ENCODE results near the gene TNK2.
A peak's percentile ranks its signal among the peaks of the same experiment; 100 is the strongest.

The TNK2 gene

DNA sequence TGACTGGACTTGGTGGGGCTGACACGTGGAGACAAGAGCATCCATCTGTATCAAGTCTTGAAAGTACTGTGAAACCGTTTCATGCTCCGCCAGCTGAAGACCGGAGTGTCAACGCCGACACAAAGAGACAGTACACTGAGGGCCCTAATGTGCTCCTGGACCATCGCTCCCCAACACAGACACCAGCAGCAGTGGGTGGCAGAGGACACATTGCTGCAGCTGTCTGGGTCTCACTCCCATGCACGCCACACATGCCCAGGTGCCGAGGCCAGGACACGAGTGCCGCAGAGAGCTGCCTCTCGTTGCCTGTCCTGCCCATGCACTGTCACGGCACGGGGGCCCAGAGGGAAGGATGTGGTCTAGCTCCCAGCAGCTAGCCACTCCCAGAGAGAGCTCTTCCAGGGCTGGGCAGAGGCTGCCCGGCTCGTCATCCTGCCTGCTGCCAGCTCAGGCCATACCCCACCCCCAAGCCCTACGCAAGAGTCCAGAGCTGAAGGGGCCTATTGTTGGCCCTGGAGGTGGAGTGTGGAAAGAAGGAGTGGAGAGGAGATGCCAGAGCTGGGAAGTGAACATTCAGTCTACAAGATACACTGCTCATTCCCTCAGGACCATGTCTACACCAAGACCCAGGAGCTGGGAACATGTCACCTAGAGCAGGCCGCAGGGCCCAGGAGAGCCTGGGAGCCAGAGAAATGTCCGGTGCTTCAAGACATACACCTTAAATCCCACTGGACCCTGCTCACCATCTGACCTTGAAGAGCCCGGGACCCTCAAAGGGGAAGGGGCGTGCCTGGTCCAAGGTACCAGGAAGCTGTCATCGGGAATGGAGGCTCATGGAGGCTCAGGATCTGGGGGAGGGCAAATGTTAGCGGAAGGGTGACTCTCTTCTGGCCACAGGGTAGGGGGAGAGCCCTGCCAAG, 7.7 kb downstream of the TNK2 start:
- TF ChIP-seq CTCF (conservative IDR thresholded peaks at IDR 0.05), result no peak

DNA sequence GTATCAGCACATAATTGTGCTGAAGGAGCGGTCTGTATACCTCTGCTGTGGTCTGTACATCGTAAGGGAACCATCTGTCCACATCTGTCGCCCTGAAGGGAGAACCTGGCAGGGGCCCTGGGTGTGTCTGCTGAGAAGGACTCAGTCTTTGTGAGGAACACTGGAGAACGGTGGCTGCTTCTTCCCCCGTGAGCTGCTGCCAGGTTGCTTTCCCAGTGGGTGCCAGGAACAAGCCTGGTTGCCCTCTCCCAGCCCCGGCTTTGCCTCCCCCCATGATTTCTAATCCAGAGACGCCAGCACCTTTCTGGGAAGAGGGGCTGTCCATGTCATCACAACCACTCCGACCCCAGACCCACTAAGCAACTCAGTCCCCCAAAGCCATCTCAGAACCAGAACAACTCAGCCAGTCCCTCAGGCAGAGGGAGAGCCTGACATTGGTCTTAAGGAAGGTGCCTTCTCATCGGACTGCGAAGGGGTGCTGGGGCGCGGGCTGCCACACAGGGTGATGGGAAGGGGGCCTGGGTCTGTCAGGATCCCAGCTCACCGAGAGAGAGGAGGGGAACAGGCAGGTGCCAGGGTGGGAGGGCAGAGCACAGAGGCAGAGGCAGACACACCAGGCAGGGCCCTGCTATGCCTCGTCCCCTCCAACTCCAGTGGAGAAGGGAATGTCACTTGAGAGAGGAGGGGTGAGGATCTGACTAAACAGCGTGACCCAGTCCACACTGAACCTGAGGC, 8.5 kb downstream of the TNK2 start:
- H3K27ac ChIP-seq, result peak overlapping the region; percentile 89; the same call in 1 of the 2 replicates
- no peak for TF ChIP-seq CTCF (conservative IDR thresholded peaks at IDR 0.05)

More for the DNA sequence above, 7.7 kb downstream of the TNK2 start:
- H3K27ac ChIP-seq, result no peak overlapping the region

GRCh38 chr3:195897853-195898415, 10.4 kb downstream of the TNK2 start:
- TF ChIP-seq CTCF (conservative IDR thresholded peaks at IDR 0.05), result no peak
- peak overlapping the region; percentile 89 for H3K27ac ChIP-seq

DNA sequence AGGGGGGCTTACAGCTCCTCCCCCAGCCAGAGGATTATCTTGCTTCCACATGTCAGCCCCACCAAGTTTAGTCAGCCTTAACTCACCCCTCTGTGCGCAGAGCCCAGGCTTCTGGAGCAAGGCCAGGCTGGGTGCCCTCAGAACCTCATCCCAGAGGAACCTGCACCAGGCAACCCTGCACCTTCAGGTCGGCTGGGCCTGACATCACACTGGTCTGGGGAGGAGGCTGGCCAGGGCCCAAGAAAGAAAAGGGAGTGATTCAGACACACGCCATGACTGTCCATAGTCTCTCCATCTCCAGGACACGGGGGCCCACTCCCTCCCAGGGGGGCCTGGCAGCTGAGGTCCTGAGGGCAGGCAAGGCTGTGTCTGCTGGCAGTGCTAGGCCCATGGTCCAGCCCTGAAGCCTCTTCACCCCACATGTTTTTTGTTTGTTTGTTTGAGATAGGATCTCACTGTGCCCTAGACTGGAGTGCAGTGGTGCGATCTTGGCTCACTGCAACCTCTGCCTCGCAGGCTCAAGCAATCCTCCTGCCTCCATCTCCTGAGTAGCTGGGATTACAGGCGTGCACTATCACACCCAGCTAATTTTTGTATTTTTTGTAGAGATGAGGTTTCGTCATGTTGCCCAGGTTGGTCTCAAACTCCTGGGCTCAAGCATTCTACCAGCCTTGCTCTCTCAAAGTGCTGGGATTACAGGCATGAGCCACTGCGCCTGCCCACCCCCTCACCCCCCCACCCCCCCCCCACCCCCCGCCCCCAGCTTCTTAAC, 11.1 kb downstream of the TNK2 start:
- H3K27ac ChIP-seq, result peak overlapping the region; percentile 89
- TF ChIP-seq CTCF (conservative IDR thresholded peaks at IDR 0.05), result no peak

- H3K27ac ChIP-seq, result peak overlapping the region; percentile 89
These were observed 11.8 kb downstream of the TNK2 start for GRCh38 chr3:195896361-195897080.

More at GRCh38 chr3:195896361-195897080, 11.8 kb downstream of the TNK2 start:
- TF ChIP-seq CTCF (conservative IDR thresholded peaks at IDR 0.05), result no peak
